PFSK-1 (cell line): ENCODE data around the gene BCO1.

Source experiments
- FOXP2 ChIP-seq: optimal IDR thresholded peaks from 2 replicates; pipeline ENCODE3; 2011; ENCODE audit warnings: borderline replicate concordance, control low read depth, inconsistent platforms; ENCODE audit not compliant: insufficient read depth; ENCODE audit errors: extremely low read length, extremely low read depth
- POLR2AphosphoS5 ChIP-seq: IDR thresholded peaks from 2 replicates; pipeline ENCODE4 v1.6.1; 2012; ENCODE audit warnings: low read depth, mild to moderate bottlenecking, control low read depth, low read length, moderate library complexity
- REST ChIP-seq, 2 experiments: IDR thresholded peaks; 2 replicates each; pipeline versions ENCODE4 v1.6.1 to v1.8.0; 2011 to 2012; ENCODE audit warnings: low read depth in 2 of 2, low read length in 2 of 2, control low read depth in 1 of 2, inconsistent platforms in 1 of 2, mild to moderate bottlenecking in 1 of 2, moderate library complexity in 1 of 2; ENCODE audit not compliant: insufficient read depth in 1 of 2

DNA sequence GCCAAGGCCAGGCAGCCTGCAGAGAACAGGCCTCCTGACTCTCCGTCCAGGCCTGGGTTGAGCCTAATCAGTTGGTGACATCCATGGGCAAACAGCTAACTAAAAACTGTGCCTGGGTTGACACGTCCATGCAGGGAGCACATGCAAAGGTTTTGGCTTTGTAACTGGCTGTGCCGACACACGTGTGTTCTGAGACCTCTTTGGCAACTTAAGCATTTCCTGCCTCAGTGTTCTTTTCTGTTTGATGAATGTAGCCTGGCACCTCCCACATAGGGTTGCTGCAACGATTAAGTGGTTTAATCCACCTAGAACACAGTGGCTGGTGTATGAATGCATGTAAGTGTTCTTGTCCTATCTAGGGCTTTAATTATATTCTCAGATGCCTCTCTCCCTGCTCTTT is 3.2 kb downstream of the BCO1 start:
- TF ChIP-seq REST (IDR thresholded peaks at IDR 0.05; ENCODE audit: insufficient read depth in 1 of 2, low read depth in 2 of 2, low read length in 2 of 2) (no peak), POLR2AphosphoS5 (no peak), FOXP2 (no peak)
